ENCODE measurements around the gene VEZF1. TPM values are rescaled to one million over a fixed set of nuclear protein-coding genes. Genes with fewer than 3 reads are reported as not detected.
A peak's percentile ranks its signal among the peaks of the same experiment; 100 is the strongest.

The VEZF1 gene
- total and polyA plus RNA-seq, 8 donors = 11.7 to 41.6 (median 23.3) TPM

- 69 to 74% methylated on average over 10 of the region's 10 CpGs for WGBS, 2 donors
- Histone ChIP-seq H3K36me3 (no peaks in the 10 kb centered on the region), H3K9me3 (no peaks in the 10 kb centered on the region), H3K27ac (peak overlapping the region in 3 of 4 donors; percentile 54 to 71 (median 59)), H3K4me3 (no peak overlapping the region), H3K27me3 (no peaks in the 10 kb centered on the region), H3K4me1 (peaks cover 13 to 27% (median 18%) of the 10 kb centered on the region in 3 donors)
- FAIRE-seq (no peak), DNase-seq (no peak), ATAC-seq (no peak)
- TF ChIP-seq, protein P1, sequence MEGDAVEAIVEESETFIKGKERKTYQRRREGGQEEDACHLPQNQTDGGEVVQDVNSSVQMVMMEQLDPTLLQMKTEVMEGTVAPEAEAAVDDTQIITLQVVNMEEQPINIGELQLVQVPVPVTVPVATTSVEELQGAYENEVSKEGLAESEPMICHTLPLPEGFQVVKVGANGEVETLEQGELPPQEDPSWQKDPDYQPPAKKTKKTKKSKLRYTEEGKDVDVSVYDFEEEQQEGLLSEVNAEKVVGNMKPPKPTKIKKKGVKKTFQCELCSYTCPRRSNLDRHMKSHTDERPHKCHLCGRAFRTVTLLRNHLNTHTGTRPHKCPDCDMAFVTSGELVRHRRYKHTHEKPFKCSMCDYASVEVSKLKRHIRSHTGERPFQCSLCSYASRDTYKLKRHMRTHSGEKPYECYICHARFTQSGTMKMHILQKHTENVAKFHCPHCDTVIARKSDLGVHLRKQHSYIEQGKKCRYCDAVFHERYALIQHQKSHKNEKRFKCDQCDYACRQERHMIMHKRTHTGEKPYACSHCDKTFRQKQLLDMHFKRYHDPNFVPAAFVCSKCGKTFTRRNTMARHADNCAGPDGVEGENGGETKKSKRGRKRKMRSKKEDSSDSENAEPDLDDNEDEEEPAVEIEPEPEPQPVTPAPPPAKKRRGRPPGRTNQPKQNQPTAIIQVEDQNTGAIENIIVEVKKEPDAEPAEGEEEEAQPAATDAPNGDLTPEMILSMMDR (IDR thresholded peaks at IDR 0.05) = no peak
- intact Hi-C loops (cut with DNase I) = no loop called here
Measured at GRCh38 chr17:57941384-57942370, 46.4 kb downstream of the VEZF1 start.

DNA sequence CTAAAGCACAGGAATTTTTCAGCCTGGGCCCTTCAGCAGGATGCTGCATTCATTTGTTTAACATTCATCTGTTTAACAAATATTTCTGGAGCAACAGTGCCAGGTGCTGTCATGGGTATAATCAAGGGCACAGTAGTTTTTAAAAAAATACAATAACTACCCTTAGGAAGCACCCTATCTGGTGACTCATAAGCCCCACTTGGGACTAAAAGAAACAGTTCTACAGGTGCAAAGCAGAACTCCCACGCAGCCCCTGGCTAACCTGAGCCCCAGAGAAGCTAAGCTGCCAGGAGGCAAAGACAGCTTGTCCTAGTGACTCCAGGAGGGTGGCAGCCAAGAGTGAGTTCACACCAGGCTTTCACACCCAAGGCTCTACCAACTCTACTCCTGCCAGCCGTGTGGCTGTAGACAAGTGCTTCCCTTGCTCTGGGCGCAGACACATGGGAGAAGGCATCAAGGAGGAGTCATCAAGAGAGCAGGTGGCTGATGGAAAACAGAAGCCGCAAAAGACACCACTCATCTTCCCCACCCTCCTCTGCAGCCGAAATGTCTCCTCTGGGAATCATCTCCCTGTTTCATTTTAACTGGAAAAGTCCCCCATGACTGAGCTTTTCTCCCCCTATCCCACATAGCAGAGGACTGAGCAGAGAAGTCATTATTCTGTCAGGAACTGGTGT is 47.3 kb downstream of the VEZF1 start:
- Histone ChIP-seq H3K4me1 (peaks cover 11 to 29% (median 22%) of the 10 kb centered on the region in 3 donors), H3K36me3 (no peaks in the 10 kb centered on the region), H3K4me3 (no peak overlapping the region), H3K27ac (peak overlapping the region; percentile 51 to 71 (median 56)), H3K27me3 (no peaks in the 10 kb centered on the region), H3K9me3 (no peaks in the 10 kb centered on the region)
- ATAC-seq (peak; percentile 59 to 64 (median 62)), DNase-seq (peak in 3 of 6 donors; percentile 29 to 63 (median 56)), FAIRE-seq (no peak)
- TF ChIP-seq, protein P1 (IDR thresholded peaks at IDR 0.05) = no peak
- WGBS, 2 donors = 62 to 70% methylated on average over 5 of the region's 5 CpGs
- intact Hi-C loops (cut with DNase I) = no loop called here

DNA sequence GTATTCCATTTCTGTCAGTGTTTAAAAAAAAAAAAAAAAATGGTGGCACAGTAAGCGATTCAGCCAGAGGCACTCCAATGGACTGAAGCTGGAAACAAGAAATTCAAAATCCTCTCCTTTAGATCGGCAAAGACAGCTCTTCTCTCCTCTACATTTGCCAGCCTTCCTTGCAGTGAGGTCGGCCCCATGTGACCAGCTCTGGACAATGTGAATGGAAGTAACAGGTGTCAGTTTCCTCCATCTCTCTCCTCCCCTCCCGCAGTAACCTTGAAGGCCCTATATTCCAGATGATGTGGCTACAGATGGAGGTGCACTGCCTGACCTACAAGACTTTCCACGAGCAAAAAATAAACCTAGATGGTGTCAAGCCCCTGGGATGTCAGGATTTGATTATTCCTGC is 47.8 kb downstream of the VEZF1 start:
- no peaks in the 10 kb centered on the region for H3K36me3 ChIP-seq
- H3K9me3 ChIP-seq = no peaks in the 10 kb centered on the region
- WGBS, 2 donors = 38 to 40% methylated on average over 5 of the region's 5 CpGs
- DNase-seq = no peak
- no peak for FAIRE-seq
- no peaks in the 10 kb centered on the region for H3K27me3 ChIP-seq
- peaks cover 11 to 33% (median 24%) of the 10 kb centered on the region in 3 donors for H3K4me1 ChIP-seq
- TF ChIP-seq, protein P1 (IDR thresholded peaks at IDR 0.05) = no peak
- no peak overlapping the region for H3K4me3 ChIP-seq
- intact Hi-C loops (cut with DNase I) = no loop called here
- peak overlapping the region; percentile 18 to 71 (median 52) for H3K27ac ChIP-seq
- ATAC-seq = peak; percentile 52 to 68 (median 64)

DNA sequence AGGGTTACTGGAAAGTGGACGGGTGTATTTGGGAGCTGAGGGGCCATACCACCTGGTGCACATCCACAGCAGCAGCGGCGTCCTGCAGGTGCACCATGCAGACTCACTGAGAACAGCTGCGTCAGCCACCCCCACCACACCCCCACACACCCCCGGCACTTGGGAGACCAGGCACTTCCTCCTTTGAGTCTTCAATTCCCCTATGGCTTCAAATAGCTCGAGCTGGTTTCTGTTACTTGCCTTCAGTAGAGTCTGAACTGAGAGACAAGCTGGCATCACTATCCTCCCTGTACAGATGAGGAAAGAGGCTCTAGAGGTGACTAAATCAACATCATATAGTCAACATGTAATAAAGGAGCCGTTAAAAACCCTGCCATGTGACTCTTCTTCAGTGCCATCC is 48.3 kb downstream of the VEZF1 start:
- no peaks in the 10 kb centered on the region for H3K9me3 ChIP-seq
- no peak overlapping the region for H3K4me3 ChIP-seq
- no peaks in the 10 kb centered on the region for H3K36me3 ChIP-seq
- H3K4me1 ChIP-seq = peaks cover 11 to 33% (median 24%) of the 10 kb centered on the region in 3 donors
- FAIRE-seq (no peak), ATAC-seq (peak in 3 of 4 donors; percentile 5 to 14 (median 11)), DNase-seq (no peak)
- TF ChIP-seq, protein P1 (IDR thresholded peaks at IDR 0.05) = no peak
- H3K27ac ChIP-seq = peak overlapping the region; percentile 18 to 71 (median 52)
- 66 to 82% methylated on average over 6 to 7 of the region's 7 CpGs for WGBS, 2 donors
- intact Hi-C loops (cut with DNase I) = no loop called here
- H3K27me3 ChIP-seq = no peaks in the 10 kb centered on the region

All from pancreas (tissue), 10 donors.